HG03457 (cell line): ENCODE data around the gene LMF1.

Experiments used
- ATAC-seq: cut with Tn5 transposase; IDR thresholded peaks from one replicate; pipeline ENCODE4 v1.9.1; 2021; ENCODE audit warnings: moderate number of reproducible peaks; ENCODE audit not compliant: unreplicated experiment

The LMF1 gene

GRCh38 chr16:986411-986810, 15.6 kb upstream of the LMF1 start:
- no peak for ATAC-seq

- ATAC-seq, result no peak
Observed at GRCh38 chr16:985646-986400, 15.0 kb upstream of the LMF1 start.

- ATAC-seq, result no peak
Observed at GRCh38 chr16:984736-985636, 14.2 kb upstream of the LMF1 start.

- no peak for ATAC-seq
Observed at GRCh38 chr16:984121-984694, 13.4 kb upstream of the LMF1 start.

- ATAC-seq, result no peak
Observed at GRCh38 chr16:983044-984030, 12.6 kb upstream of the LMF1 start.

GRCh38 chr16:982145-983043, 11.6 kb upstream of the LMF1 start:
- no peak for ATAC-seq

- no peak for ATAC-seq
Observed at GRCh38 chr16:981695-982144, 10.9 kb upstream of the LMF1 start, which contains the start of gene SOX8. Gene SOX8 (plus strand): TSS chr16:981770. CDS start chr16:981923, 153 bp downstream.

- no peak for ATAC-seq
Observed at GRCh38 chr16:980595-980854, 9.7 kb upstream of the LMF1 start.

GRCh38 chr16:979859-980594, 9.2 kb upstream of the LMF1 start:
- ATAC-seq, result no peak

GRCh38 chr16:979147-979546, 8.4 kb upstream of the LMF1 start:
- ATAC-seq, result no peak

- no peak for ATAC-seq
Observed at GRCh38 chr16:978403-978802, 7.6 kb upstream of the LMF1 start.

GRCh38 chr16:977896-978295, 7.1 kb upstream of the LMF1 start:
- ATAC-seq, result no peak

GRCh38 chr16:977081-977701, 6.4 kb upstream of the LMF1 start:
- no peak for ATAC-seq

- ATAC-seq, result no peak
Observed at GRCh38 chr16:976389-976931, 5.7 kb upstream of the LMF1 start.

GRCh38 chr16:975291-975690, 4.5 kb upstream of the LMF1 start:
- ATAC-seq, result no peak

GRCh38 chr16:974611-975261, 4.0 kb upstream of the LMF1 start:
- no peak for ATAC-seq

GRCh38 chr16:974001-974601, 3.3 kb upstream of the LMF1 start:
- no peak for ATAC-seq
